Measurements from ENCODE around the gene FAM53B. TPM values are rescaled to one million over a fixed set of nuclear protein-coding genes. Genes with fewer than 3 reads are reported as not detected.

FAM53B gene
- total RNA-seq, 1 donor from 2014 or later = 9.2 TPM

- TF ChIP-seq CTCF (conservative IDR thresholded peaks at IDR 0.05; ENCODE audit: low read depth, low read length) = no peak
- DNase-seq (ENCODE audit: low read depth) = no peak
- no peak overlapping the region for H3K4me3 ChIP-seq (ENCODE audit: low read depth, low read length)
Measured at GRCh38 chr10:124727361-124727960, 16.7 kb downstream of the FAM53B start.

- DNase-seq (ENCODE audit: low read depth) = no peak
- no peak for TF ChIP-seq CTCF (conservative IDR thresholded peaks at IDR 0.05; ENCODE audit: low read depth, low read length)
- no peak overlapping the region for H3K4me3 ChIP-seq (ENCODE audit: low read depth, low read length)
Measured at GRCh38 chr10:124725791-124726190, 18.4 kb downstream of the FAM53B start.

- no peak for TF ChIP-seq CTCF (conservative IDR thresholded peaks at IDR 0.05; ENCODE audit: low read depth, low read length)
- DNase-seq (ENCODE audit: low read depth) = no peak
- no peak overlapping the region for H3K4me3 ChIP-seq (ENCODE audit: low read depth, low read length)
Measured at GRCh38 chr10:124725171-124725631, 19.0 kb downstream of the FAM53B start.

GRCh38 chr10:124724279-124725027, 19.7 kb downstream of the FAM53B start:
- DNase-seq (ENCODE audit: low read depth) = no peak
- no peak for TF ChIP-seq CTCF (conservative IDR thresholded peaks at IDR 0.05; ENCODE audit: low read depth, low read length)

GRCh38 chr10:124723826-124724225, 20.4 kb downstream of the FAM53B start:
- DNase-seq (ENCODE audit: low read depth) = no peak

More at GRCh38 chr10:124724279-124725027, 19.7 kb downstream of the FAM53B start:
- no peak overlapping the region for H3K4me3 ChIP-seq (ENCODE audit: low read depth, low read length)

More at GRCh38 chr10:124723826-124724225, 20.4 kb downstream of the FAM53B start:
- H3K4me3 ChIP-seq (ENCODE audit: low read depth, low read length) = no peak overlapping the region
- TF ChIP-seq CTCF (conservative IDR thresholded peaks at IDR 0.05; ENCODE audit: low read depth, low read length) = no peak
